Left colon (tissue), 2 donors: ENCODE results near the gene TMEM108. TPM values are rescaled to one million over a fixed set of nuclear protein-coding genes. Genes with fewer than 3 reads are reported as not detected.

Experiments used
- ATAC-seq: fragments of 200-7000 bp; cut with Tn5 transposase; one replicate; pipeline ENCODE4 v1.9.1; 2020; ENCODE audit warnings: mild to moderate bottlenecking, moderate library complexity
- DNase-seq, 2 donors: peaks; one replicate each; pipeline ENCODE4 v3.0.0-alpha.2; 2020
- intact Hi-C, 2 donors: fragments of 100-400 bp; cut with DNase I in 1 of 2; cut with micrococcal nuclease in 1 of 2; formaldehyde crosslinking; loops; one replicate each; pipeline versions ENCODE4 v1.11.2 to v1.14.0; 2022; cut with DNase I, micrococcal nuclease
- total RNA-seq, 2 donors: library from RNA; stranded (reverse); fragmentation: NEBNext Ultra II Directional; extraction: Animal tissue kit (Norgen Biotek cat#: 25700); gene quantifications; one replicate each; pipeline ENCODE4 v1.2.1, GENCODE V29; 2021
- donor health status: DM: no; HTN: no; CAD: no.
- donor health status: DM: yes; HTN: yes; CAD: no.

The TMEM108 gene
- total RNA-seq, 2 donors from 2014 or later, result 0.40 to 0.92 TPM

- intact Hi-C loops, result no loop called here
- DNase-seq (no peak), ATAC-seq (no peak)
Measured at GRCh38 chr3:133362539-133362938, 324.3 kb downstream of the TMEM108 start.

- DNase-seq (no peak), ATAC-seq (no peak)
- intact Hi-C loops, result no loop called here
Measured at GRCh38 chr3:133364704-133365103, 326.5 kb downstream of the TMEM108 start.

DNA sequence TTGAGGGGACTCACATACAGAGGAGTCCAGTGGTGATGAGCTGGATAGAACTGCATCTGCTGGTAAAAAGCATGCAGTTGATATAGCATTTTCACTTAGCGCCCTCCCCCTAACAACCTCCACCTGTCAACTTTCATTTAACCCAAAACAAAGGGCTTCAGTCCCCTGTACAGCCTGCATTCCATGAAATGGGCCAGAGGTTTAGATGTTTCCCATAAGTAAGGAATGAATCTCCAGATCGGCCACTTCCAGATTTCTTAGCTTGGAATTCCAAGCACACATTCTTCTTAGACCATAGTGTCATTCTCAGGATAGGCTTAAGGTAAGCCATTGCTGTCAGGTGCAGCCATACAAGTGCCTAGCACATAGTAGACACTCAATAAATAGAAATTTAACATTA lies 328.7 kb downstream of the TMEM108 start:
- no peak for DNase-seq
- intact Hi-C loops, result no loop called here
- no peak for ATAC-seq

DNA sequence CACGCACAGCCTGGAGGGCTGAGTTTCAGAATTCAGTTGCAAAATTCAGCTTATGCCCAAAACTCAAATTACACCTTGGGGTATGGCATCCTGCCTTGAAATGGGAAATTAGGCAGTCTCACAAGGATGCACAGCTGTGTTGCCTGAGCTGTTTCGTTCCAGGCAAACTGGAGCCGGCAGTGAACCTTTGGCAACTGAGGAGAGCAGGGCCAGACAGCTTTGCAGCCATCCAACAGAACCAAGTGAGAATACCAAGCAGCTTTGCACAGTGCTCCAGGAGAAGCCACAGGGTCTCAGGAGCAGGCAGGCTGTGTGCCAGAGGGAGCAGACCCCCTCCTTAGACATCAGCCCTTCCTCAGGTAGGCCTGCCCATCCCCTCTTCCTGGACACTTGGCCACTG lies 329.2 kb downstream of the TMEM108 start:
- DNase-seq (no peak), ATAC-seq (no peak)

GRCh38 chr3:133367956-133368355 lies 329.8 kb downstream of the TMEM108 start:
- ATAC-seq (no peak), DNase-seq (no peak)
- intact Hi-C loops, result no loop called here

More for the DNA sequence above, 329.2 kb downstream of the TMEM108 start:
- intact Hi-C loops, result no loop called here

DNA sequence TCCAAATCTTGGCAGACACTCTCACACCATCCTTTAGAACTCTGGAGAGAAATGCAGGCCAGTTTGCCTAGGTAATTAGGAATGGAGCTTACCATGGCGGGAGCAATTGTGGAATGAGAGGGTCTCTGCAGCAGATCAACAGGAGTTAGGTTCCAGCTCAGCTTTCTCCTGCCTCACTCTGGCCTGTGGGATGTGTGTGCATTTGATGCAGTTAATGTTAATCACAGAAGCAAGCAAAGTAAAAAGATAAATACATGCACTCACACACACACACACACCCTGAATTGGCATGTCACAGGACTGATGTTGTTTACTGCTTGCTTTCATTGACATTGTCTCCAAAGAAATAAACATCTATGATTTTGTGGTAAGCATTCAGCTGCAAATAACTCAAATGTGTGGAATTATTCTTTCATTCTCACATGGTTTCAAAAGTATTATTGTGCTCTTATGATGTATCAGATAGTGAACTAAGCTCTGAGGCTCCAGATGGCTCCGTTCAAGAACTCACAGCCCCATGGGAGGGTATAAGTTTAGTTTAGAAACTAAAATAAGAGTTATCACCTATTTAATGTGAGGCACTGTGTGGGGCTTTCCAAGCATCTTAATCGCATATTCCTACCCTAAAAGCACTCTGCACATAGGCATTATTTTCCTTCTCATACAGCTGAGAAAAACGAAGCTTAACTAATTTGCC lies 330.3 kb downstream of the TMEM108 start:
- no peak for ATAC-seq
- no peak for DNase-seq
- intact Hi-C loops, result no loop called here

- no peak for DNase-seq
- intact Hi-C loops, result no loop called here
- ATAC-seq, result no peak
Measured at GRCh38 chr3:133369068-133369440, 330.9 kb downstream of the TMEM108 start.

- intact Hi-C loops, result loop anchor here in 1 of 2 donors (10.0 kb wide), 1 partner anchor 326 kb away; no protein-coding TSS in a partner anchor
- DNase-seq, result no peak
- ATAC-seq, result no peak
Measured at GRCh38 chr3:133371181-133371580, 333.0 kb downstream of the TMEM108 start.

GRCh38 chr3:133371676-133372075 lies 333.5 kb downstream of the TMEM108 start:
- no peak for ATAC-seq
- intact Hi-C loops, result loop anchor here in 1 of 2 donors (10.0 kb wide), 1 partner anchor 327 kb away; no protein-coding TSS in a partner anchor
- DNase-seq, result no peak

DNA sequence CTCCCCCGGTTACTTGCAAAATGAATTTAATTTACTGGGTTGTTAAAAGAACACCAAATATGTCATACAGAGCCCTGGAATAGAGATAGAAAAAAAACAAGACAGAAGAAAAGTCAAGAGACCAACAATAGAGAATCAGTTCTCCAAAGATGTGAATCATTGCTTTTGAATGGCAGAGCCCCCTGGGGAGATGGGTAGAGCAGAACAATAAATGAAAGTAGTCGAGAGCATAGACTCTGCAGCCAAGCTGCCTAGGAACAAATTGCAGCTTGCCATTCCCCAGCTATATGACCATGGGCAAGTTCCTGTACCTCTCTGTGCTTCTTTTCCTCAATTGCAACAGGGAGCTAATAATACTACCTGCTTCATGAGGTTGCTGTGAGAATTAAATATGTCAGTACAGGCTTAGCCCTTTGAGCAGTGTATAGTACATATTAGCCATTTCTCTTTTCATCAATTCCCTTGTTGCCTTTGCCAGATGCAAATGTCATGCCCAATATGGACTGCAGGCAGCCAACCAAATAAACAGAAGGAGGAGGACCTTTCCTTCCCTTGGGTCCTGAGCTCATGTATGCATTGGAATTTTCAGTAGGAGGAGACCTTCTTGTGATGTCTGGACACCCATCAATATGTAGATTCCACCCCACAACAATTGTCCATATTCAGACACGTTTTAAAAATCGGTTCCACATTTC lies 336.7 kb downstream of the TMEM108 start:
- DNase-seq (no peak), ATAC-seq (no peak)
- intact Hi-C loops, result loop anchor here in 1 of 2 donors (10.0 kb wide), 1 partner anchor 330 kb away; no protein-coding TSS in a partner anchor

GRCh38 chr3:133375403-133375745 lies 337.2 kb downstream of the TMEM108 start:
- intact Hi-C loops, result loop anchor here in 1 of 2 donors (10.0 kb wide), 1 partner anchor 331 kb away; no protein-coding TSS in a partner anchor
- no peak for DNase-seq
- ATAC-seq, result no peak

DNA sequence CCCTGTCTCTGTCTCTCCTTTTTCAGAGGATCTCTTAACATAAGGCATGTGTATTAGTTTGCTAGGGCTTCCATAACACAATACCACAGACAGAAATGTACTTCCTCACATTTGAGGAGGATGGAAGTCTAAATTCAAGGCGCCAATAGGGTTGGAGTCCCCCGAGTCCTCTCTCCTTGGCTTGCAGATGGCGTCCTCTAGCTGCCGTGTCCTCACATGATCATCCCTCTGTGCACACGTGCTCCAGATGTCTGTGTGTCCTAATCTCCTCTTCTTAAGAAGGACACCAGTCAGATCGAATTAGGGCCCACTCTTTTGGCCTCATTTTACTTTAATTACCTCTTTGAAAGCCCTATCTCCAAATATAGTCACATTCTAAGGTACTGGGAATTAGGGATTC lies 338.6 kb downstream of the TMEM108 start:
- no peak for ATAC-seq
- no peak for DNase-seq
- intact Hi-C loops, result loop anchor here in 1 of 2 donors (10.0 kb wide), 1 partner anchor 332 kb away; no protein-coding TSS in a partner anchor

- ATAC-seq, result peak; percentile 25
- no peak for DNase-seq
- intact Hi-C loops, result loop anchor here in 1 of 2 donors (10.0 kb wide), 1 partner anchor 333 kb away; no protein-coding TSS in a partner anchor
Measured at GRCh38 chr3:133377396-133377795, 339.2 kb downstream of the TMEM108 start.

- ATAC-seq (no peak), DNase-seq (no peak)
- intact Hi-C loops, result loop anchor here in 1 of 2 donors (10.0 kb wide), 1 partner anchor 335 kb away; no protein-coding TSS in a partner anchor
Measured at GRCh38 chr3:133379926-133380325, 341.7 kb downstream of the TMEM108 start.

DNA sequence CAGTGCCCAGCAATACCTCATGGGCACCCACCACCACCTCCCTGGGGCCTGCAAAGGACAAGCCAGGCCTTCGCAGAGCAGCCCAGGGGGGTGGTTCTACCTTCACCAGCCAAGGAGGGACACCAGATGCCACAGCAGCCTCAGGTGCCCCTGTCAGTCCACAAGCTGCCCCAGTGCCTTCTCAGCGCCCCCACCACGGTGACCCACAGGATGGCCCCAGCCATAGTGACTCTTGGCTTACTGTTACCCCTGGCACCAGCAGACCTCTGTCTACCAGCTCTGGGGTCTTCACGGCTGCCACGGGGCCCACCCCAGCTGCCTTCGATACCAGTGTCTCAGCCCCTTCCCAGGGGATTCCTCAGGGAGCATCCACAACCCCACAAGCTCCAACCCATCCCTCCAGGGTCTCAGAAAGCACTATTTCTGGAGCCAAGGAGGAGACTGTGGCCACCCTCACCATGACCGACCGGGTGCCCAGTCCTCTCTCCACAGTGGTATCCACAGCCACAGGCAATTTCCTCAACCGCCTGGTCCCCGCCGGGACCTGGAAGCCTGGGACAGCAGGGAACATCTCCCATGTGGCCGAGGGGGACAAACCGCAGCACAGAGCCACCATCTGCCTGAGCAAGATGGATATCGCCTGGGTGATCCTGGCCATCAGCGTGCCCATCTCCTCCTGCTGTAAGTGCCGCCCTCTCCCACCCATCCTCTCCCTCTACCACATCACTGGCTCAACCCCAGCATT lies 342.5 kb downstream of the TMEM108 start:
- no peak for DNase-seq
- no peak for ATAC-seq
- intact Hi-C loops, result no loop called here

DNA sequence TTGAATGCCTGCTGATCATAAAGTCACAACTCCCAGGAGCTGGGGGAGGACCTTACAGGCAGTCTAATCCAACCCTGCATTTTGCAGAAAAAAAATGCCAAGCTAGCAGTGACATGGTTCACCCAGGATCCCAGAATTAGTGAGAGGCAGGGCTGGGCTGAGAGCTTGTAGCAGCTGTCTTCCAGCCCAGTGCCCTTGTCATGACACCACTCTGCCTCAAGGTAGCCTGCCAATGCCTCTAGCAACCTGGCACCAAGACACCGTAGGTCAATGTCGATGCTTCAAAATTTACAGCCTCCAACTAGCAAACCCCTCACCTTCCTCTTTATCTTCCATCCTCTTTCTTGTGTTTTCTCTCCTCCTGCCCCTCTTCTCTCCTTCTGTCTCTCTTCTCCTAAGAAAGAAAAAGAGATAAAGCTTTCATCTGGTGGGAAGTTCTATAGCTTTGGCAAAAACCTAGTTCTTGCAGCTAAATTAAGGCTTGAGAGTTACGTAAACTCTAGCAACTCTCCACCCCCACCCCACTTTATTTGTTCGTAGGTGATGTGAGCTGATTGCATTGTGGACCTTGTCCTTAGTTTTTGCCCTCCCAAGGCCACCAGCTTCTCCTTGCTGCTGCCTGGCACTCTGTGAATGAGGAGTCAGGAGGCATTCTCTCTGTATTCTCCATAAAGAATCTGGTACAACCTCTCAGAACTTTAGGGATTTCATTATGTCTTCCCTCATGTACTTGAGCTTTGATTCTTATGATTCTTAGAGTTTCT lies 343.3 kb downstream of the TMEM108 start:
- DNase-seq (no peak), ATAC-seq (no peak)
- intact Hi-C loops, result no loop called here

- intact Hi-C loops, result no loop called here
- no peak for ATAC-seq
- no peak for DNase-seq
Measured at GRCh38 chr3:133383175-133383574, 345.0 kb downstream of the TMEM108 start.

- ATAC-seq, result no peak
- intact Hi-C loops, result no loop called here
- DNase-seq, result no peak
Measured at GRCh38 chr3:133383741-133384140, 345.6 kb downstream of the TMEM108 start.
